Smooth muscle cell (in vitro differentiated cells): Measurements from ENCODE around the gene P2RX2. TPM values are rescaled to one million over a fixed set of nuclear protein-coding genes. Genes with fewer than 3 reads are reported as not detected.

ENCODE experiments used
- DNase-seq: peaks from one replicate; lab custom pipeline; 2025; ENCODE audit not compliant: unreplicated experiment; lab: John Stamatoyannopoulos, UW
- H2AFZ ChIP-seq: fragments of 200-600 bp; sonication (generic); 2 replicates; pipeline ENCODE4 v1.6.0; 2016; ENCODE audit warnings: antibody characterized with exemption, low read depth, mild to moderate bottlenecking
- H3F3A ChIP-seq: fragments of 200-600 bp; sonication (generic); 2 replicates; pipeline ENCODE4 v1.6.0; 2017; ENCODE audit warnings: antibody characterized with exemption, low read depth
- H3K27ac ChIP-seq: fragments of 200-600 bp; sonication (generic); 2 replicates; pipeline ENCODE4 v1.5.1; 2016; ENCODE audit warnings: low read depth, mild to moderate bottlenecking
- H3K27me3 ChIP-seq: fragments of 200-600 bp; sonication (generic); 2 replicates; pipeline ENCODE4 v1.6.1; 2016; ENCODE audit warnings: low read depth, mild to moderate bottlenecking
- H3K36me3 ChIP-seq: fragments of 200-600 bp; sonication (generic); 2 replicates; pipeline ENCODE4 v1.5.1; 2016; ENCODE audit warnings: low read depth
- H3K4me1 ChIP-seq: fragments of 200-600 bp; sonication (generic); 2 replicates; pipeline ENCODE4 v1.5.1; 2016; ENCODE audit warnings: low read depth
- H3K4me2 ChIP-seq: fragments of 200-600 bp; sonication (generic); 2 replicates; pipeline ENCODE4 v1.6.0; 2016; ENCODE audit warnings: mild to moderate bottlenecking
- H3K4me3 ChIP-seq: fragments of 200-600 bp; sonication (generic); 2 replicates; pipeline ENCODE4 v1.5.1; 2016; ENCODE audit warnings: mild to moderate bottlenecking
- H3K79me2 ChIP-seq: fragments of 200-600 bp; sonication (generic); 2 replicates; pipeline ENCODE4 v1.6.0; 2016; ENCODE audit warnings: low read depth, mild to moderate bottlenecking
- H3K9ac ChIP-seq: fragments of 200-600 bp; sonication (generic); 2 replicates; pipeline ENCODE4 v1.6.0; 2016; ENCODE audit warnings: low read depth
- H3K9me3 ChIP-seq: fragments of 200-600 bp; sonication (generic); replicated peaks from 2 replicates; pipeline ENCODE4 v1.5.1; 2016; ENCODE audit warnings: low read depth
- H4K20me1 ChIP-seq: fragments of 200-600 bp; sonication (generic); 2 replicates; pipeline ENCODE4 v1.6.0; 2016; ENCODE audit warnings: low read depth
- CTCF ChIP-seq: fragments of 200-600 bp; sonication (generic); IDR thresholded peaks from 2 replicates; pipeline ENCODE4 v1.5.1; 2017; ENCODE audit warnings: borderline replicate concordance, mild to moderate bottlenecking, antibody characterized with exemption; ENCODE audit not compliant: insufficient read depth, poor library complexity, severe bottlenecking
- WGBS: methylation state at CpG from one replicate; pipeline ENCODE4 v1.1.7; 2016; ENCODE audit warnings: low lambda C conversion rate; 5-methylcytosine and 5-hydroxymethylcytosine counted together
- polyA plus RNA-seq: library from polyadenylated mRNA; unstranded; fragments of >200 nt; fragmentation: Nextera tagmentation; extraction: Ambion mirVana; gene quantifications from 2 replicates; pipeline ENCODE4 v1.2.1, GENCODE V29; 2016
- total RNA-seq: library from RNA; depleted of rRNA; stranded (reverse); fragments of >200 nt; gene quantifications from 2 replicates; pipeline ENCODE4 v1.2.3, GENCODE V29; 2014

P2RX2 gene
- total and polyA plus RNA-seq, 2 experiments from 2014 or later, result not detected

GRCh38 chr12:132622437-132623071, 4.0 kb downstream of the P2RX2 start:
- no peak overlapping the region for H3K9ac ChIP-seq
- H4K20me1 ChIP-seq, result peaks cover 3% of the 10 kb centered on the region
- no peaks in the 10 kb centered on the region for H3K36me3 ChIP-seq
- peaks cover 28% of the 10 kb centered on the region for H3K27me3 ChIP-seq
- H3K9me3 ChIP-seq, result peaks cover 1% of the 10 kb centered on the region
- peaks cover 3% of the 10 kb centered on the region for H3K4me1 ChIP-seq
- H3K4me3 ChIP-seq, result no peak overlapping the region
- H2AFZ ChIP-seq, result no peak overlapping the region
- WGBS, result 40% methylated on average over 11 of the region's 11 CpGs
- no peak for DNase-seq
- no peaks in the 10 kb centered on the region for H3K79me2 ChIP-seq
- no peak overlapping the region for H3K27ac ChIP-seq
- H3F3A ChIP-seq, result peaks cover 4% of the 10 kb centered on the region
- H3K4me2 ChIP-seq, result peak overlapping the region; percentile 46
- TF ChIP-seq CTCF, result no peak

- Histone ChIP-seq H3K4me2 (peak overlapping the region; percentile 46), H3K9ac (no peak overlapping the region), H3K27ac (no peak overlapping the region)
Observed at GRCh38 chr12:132623072-132623869, 4.7 kb downstream of the P2RX2 start.

GRCh38 chr12:132624186-132624855, 5.7 kb downstream of the P2RX2 start:
- Histone ChIP-seq H3K9me3 (no peaks in the 10 kb centered on the region), H3F3A (peaks cover 4% of the 10 kb centered on the region), H2AFZ (no peak overlapping the region), H3K4me1 (no peaks in the 10 kb centered on the region), H3K9ac (no peak overlapping the region), H3K36me3 (no peaks in the 10 kb centered on the region), H3K27ac (no peak overlapping the region), H3K27me3 (peaks cover 14% of the 10 kb centered on the region), H3K79me2 (no peaks in the 10 kb centered on the region), H3K4me3 (no peak overlapping the region), H4K20me1 (peaks cover 3% of the 10 kb centered on the region), H3K4me2 (no peak overlapping the region)
- no peak for DNase-seq
- 96% methylated on average over 22 of the region's 22 CpGs for WGBS
- TF ChIP-seq CTCF, result no peak

More at GRCh38 chr12:132623072-132623869, 4.7 kb downstream of the P2RX2 start:
- TF ChIP-seq CTCF, result no peak
- Histone ChIP-seq H3K27me3 (peaks cover 21% of the 10 kb centered on the region), H3K9me3 (no peaks in the 10 kb centered on the region), H3K36me3 (no peaks in the 10 kb centered on the region), H4K20me1 (peaks cover 3% of the 10 kb centered on the region), H3K4me1 (peaks cover under 1% of the 10 kb centered on the region), H3K4me3 (no peak overlapping the region), H3K79me2 (no peaks in the 10 kb centered on the region), H2AFZ (no peak overlapping the region), H3F3A (peaks cover 4% of the 10 kb centered on the region)
- DNase-seq, result no peak
- WGBS, result 72% methylated on average over 25 of the region's 25 CpGs
